ENCODE results near the gene DSTN.
"Not testable (repeated sequence)": the region's sequence is repeated elsewhere in the genome, so short reads cannot be mapped to it uniquely, and the experiment has no call there.

The DSTN gene

GRCh38 chr20:17653835-17654648, 84.2 kb downstream of the DSTN start:
- no peak for DNase-seq

DNA sequence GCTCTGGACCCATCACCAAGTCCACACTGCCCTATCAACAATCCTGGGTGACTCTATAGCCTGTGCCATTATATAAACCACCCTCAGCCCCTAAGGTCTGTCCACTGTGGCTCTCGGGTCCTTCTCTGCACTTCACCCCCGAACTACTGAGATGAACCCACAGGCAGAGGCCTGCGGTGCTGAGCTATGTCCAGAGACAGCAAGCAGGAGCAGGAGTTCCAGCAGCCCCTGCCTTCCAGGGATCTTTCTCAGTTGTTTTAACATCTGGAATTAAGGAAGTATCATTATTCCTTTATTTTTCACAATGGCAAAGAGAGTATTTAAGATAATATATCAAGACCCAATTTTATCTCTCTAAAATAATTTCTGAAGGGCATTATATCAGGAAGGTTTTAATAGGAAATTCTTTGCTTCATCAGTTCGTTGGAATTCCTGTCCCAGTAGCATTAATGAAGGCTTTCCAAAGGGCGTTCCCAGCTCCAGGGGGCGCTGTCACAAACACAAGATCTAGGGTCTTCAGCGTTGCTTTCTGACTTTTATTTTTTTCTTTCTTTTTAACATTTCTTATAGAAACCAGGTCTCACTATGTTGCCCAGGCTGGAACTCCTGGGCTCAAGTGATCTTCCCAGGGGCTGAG, 84.9 kb downstream of the DSTN start:
- no peak for DNase-seq

DNA sequence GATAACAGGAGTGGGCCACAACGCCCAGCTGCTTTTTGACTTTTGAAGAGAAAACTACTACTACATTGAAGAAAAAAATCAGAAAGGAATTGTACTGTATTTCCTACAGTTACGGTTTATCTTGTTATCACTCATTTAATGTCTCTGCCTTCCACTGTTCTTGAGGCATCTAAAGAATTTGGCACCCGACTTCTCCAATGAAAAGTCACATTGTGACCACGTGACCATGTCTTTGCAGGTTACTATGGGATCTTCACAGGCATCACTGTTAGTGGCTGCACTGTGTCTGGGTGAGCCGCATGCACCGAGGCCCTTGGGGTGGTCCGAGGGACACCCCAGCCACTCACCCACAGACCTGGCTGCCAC, 85.4 kb downstream of the DSTN start:
- DNase-seq: no peak

GRCh38 chr20:17655865-17656479, 86.1 kb downstream of the DSTN start:
- DNase-seq: no peak

DNA sequence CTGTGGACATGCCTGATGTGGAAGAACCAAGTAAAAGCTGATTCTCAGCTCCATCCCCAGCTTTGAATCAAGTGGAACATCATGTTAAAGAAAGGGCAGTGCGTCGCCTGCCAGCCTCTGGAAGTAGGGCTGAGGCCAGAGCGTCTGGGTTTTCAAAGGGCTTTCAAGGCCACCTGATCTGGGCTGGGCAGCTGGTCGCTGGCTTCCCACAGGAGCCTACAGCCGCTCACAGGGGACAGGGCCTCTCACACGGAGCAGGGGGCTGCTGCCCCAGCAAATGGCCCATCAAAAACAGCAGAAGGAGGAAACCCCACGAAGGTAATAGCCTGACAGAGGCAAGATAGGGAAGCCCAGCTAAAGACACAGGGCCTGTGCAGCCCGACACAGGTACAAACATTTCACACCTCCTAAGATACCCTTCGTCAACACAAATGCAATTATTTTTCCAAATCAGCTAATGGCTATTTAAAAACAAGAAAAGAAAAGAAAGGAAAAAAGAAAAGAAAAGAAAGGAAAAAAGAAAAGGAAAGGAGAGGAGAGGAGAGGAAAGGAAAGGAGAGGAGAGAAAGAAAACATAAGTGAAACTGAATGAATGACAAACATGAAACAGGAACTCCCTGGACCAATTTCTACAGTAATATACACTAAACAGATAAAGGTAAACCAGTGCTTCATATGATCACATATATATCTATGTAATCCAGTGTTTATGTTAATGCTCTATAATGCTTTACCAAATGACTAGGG, 87.4 kb downstream of the DSTN start:
- no peak for DNase-seq

DNA sequence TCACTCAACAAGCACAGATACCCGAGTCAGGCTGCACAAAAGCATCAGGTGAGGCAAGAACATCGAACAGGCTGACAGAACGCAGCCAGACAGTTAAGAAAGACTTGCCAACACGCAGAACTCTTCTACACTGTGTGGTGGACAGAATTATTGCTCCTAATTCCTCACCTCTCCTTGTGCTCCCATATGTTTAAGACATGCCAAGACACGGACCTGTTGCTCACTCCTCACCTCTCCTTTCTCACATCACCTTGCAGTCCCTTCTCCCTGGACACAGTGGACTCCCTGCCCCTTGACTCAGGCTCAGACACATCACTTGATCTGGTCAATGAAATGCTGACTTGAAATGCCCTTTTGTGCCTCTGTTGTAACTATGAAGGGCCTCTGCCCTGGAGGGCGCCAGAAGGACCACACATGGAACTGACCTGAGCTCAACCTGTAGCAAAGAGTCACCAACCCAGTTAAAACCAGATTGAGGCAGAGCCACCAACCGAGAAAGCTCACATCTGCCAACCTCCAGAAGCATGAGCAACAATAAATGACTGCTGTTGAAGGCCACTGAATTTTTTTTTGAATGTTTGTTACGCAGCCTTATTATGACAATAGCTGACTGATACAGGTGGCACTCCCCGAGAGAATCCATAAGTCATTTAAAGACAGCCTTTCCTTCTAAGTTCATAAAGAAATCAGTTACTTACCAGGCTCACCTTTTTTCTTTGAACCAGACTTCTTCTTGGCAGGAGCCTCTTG, 88.2 kb downstream of the DSTN start:
- DNase-seq: no peak

DNA sequence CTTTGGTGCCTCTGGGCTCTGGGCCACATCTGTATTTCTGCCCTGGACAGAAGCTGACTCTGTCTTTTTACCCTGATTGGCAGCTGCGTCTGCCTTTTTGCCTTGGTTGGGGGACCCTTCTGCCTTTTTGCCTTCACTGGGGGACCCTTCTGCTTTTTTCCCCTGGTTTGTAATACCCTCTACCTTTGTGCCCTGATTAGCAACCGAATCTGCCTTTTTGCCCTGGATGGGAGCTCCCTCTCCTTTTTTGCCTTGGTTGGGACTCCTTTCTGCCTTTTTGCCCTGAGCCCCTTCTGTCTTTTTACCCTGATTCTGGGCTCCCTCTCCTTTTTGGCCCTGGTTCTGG, 88.7 kb downstream of the DSTN start:
- DNase-seq: no peak

DNA sequence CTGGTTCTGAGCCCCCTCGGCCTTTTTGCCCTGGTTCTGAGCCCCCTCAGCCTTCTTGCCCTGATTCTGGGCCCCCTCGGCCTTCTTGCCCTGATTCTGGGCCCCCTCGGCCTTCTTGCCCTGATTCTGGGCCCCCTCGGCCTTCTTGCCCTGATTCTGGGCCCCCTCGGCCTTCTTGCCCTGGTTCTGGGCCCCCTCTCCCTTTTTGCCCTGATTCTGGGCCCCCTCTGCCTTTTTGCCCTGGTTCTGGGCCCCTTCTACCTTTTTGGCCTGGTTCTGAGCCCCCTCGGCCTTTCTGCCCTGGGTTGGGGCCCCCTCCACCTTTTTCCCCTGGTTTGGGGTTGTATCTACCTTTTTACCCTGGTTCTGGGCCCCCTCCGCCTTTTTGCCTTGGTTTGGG, 89.5 kb downstream of the DSTN start:
- not testable (repeated sequence) for DNase-seq
